ENCODE results near the gene POLR3C.

The POLR3C gene

DNA sequence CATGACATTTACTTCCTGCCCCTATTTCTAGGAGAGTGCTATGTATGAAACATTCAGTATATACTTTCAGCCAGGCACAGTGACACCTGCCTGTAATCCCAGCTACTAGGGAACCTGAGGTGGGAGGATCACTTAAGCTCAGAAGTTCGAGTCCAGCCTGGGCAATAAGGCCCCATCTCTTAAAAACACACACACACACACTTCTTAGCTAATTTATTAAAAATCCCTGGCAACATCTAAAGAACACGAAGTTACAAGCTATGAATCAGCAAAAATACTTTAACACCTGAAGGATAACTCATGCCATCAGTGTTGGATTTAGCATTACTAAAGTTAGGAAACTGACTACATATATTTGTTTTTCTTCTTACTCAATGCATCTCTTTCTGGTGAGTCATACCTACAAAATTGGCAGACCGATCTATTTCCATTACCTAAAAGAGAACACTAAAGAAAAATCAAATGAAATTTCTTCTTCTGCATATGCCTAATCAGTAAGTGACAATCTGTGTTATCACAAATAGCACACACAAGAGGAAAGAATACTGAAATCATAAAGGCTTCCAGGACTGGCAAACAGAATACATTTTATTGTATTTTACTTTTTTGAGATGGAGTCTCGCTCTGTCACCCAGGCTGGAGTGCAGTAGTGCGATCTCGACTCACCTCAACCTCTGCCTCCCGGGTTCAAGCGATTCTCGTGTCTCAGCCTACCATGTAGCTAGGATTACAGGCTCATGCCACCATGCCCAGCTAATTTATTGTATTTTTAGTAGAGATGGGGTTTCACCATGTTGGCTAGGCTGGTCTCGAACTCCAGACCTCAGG, 41.5 kb upstream of the POLR3C start:
- DNase-seq (no peak), ATAC-seq (ENCODE audit: insufficient read depth, low read depth) (no peak)
- Histone ChIP-seq H3K36me3 (ENCODE audit: insufficient read depth, low read length) (peaks cover 19% of the 10 kb centered on the region), H3K27me3 (ENCODE audit: insufficient read depth, low read length, poor library complexity) (no peaks in the 10 kb centered on the region), H2AFZ (ENCODE audit: low read depth, low read length) (no peak overlapping the region), H3K27ac (ENCODE audit: low read length) (no peak overlapping the region), H4K20me1 (ENCODE audit: insufficient read depth, low read length) (no peaks in the 10 kb centered on the region), H3K4me1 (ENCODE audit: insufficient read depth, low read length) (0 out of 2 replicates have a peak, but pooled peaks cover 5% of the 10 kb centered on the region), H3K79me2 (ENCODE audit: insufficient read depth, low read length) (no peaks in the 10 kb centered on the region), H3K4me3 (ENCODE audit: low read depth in 1 of 2, low read length in 2 of 2) (no peak overlapping the region), H3K9ac (ENCODE audit: low read depth, low read length) (no peak overlapping the region), H3K4me2 (ENCODE audit: insufficient read depth, low read length) (no peak overlapping the region), H3K9me3 (ENCODE audit: insufficient read depth, low read length, severe bottlenecking) (no peaks in the 10 kb centered on the region)
- no peak for TF ChIP-seq EZH2 (IDR thresholded peaks at IDR 0.05; ENCODE audit: borderline replicate concordance, low read depth, low read length, severe bottlenecking)
- TF ChIP-seq, protein P1, sequence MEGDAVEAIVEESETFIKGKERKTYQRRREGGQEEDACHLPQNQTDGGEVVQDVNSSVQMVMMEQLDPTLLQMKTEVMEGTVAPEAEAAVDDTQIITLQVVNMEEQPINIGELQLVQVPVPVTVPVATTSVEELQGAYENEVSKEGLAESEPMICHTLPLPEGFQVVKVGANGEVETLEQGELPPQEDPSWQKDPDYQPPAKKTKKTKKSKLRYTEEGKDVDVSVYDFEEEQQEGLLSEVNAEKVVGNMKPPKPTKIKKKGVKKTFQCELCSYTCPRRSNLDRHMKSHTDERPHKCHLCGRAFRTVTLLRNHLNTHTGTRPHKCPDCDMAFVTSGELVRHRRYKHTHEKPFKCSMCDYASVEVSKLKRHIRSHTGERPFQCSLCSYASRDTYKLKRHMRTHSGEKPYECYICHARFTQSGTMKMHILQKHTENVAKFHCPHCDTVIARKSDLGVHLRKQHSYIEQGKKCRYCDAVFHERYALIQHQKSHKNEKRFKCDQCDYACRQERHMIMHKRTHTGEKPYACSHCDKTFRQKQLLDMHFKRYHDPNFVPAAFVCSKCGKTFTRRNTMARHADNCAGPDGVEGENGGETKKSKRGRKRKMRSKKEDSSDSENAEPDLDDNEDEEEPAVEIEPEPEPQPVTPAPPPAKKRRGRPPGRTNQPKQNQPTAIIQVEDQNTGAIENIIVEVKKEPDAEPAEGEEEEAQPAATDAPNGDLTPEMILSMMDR (IDR thresholded peaks at IDR 0.05; ENCODE audit: borderline replicate concordance, extremely low read depth, low read length, poor library complexity, severe bottlenecking): no peak

DNA sequence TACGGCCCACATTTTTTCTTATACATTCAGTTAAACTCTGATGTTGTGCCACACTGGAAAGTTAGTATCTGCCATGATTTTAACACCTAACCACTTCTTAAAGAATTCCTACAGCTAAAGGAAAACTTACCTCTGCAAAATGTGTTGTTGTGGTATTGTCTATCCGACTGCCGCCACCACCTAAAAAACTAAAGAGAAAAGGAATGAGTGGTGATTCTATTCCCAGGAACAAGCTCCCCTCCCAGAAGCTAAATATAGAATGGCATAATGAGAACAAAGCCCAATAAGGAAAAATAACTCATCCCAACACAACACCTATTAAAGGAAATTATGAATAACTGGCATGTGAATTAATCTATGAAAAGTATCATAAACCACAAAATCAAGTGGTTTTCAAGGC, 39.6 kb upstream of the POLR3C start:
- peaks cover 23% of the 10 kb centered on the region for H3K36me3 ChIP-seq (ENCODE audit: insufficient read depth, low read length)
- no peaks in the 10 kb centered on the region for H3K79me2 ChIP-seq (ENCODE audit: insufficient read depth, low read length)
- H3K4me2 ChIP-seq (ENCODE audit: insufficient read depth, low read length): no peak overlapping the region
- no peaks in the 10 kb centered on the region for H3K9me3 ChIP-seq (ENCODE audit: insufficient read depth, low read length, severe bottlenecking)
- no peaks in the 10 kb centered on the region for H4K20me1 ChIP-seq (ENCODE audit: insufficient read depth, low read length)
- DNase-seq (no peak), ATAC-seq (ENCODE audit: insufficient read depth, low read depth) (no peak)
- 0 out of 2 replicates have a peak, but pooled peaks cover 5% of the 10 kb centered on the region for H3K4me1 ChIP-seq (ENCODE audit: insufficient read depth, low read length)
- H3K9ac ChIP-seq (ENCODE audit: low read depth, low read length): no peak overlapping the region
- H3K4me3 ChIP-seq (ENCODE audit: low read depth in 1 of 2, low read length in 2 of 2): no peak overlapping the region
- no peak overlapping the region for H2AFZ ChIP-seq (ENCODE audit: low read depth, low read length)
- no peaks in the 10 kb centered on the region for H3K27me3 ChIP-seq (ENCODE audit: insufficient read depth, low read length, poor library complexity)
- no peak overlapping the region for H3K27ac ChIP-seq (ENCODE audit: low read length)
- no peak for TF ChIP-seq EZH2 (IDR thresholded peaks at IDR 0.05; ENCODE audit: borderline replicate concordance, low read depth, low read length, severe bottlenecking)

DNA sequence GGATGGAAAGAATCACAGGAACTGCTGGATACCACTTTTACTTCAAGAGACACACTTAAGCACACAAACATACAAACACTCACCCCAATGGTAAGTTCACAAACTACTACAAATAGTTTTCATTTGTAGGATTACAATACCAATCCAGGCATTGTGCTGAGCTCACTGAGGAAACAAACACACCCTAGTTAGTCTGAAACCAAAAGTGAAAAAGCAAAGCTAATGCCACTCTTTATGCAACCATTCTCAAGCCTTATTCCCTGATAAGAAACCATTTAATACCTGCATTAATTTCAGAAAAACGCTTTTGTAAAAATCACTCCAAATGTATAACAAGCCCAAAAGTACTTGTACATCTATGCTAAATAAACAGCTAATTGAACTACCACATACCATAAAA, 38.5 kb upstream of the POLR3C start:
- Histone ChIP-seq H3K9me3 (ENCODE audit: insufficient read depth, low read length, severe bottlenecking) (no peaks in the 10 kb centered on the region), H3K79me2 (ENCODE audit: insufficient read depth, low read length) (no peaks in the 10 kb centered on the region), H4K20me1 (ENCODE audit: insufficient read depth, low read length) (no peaks in the 10 kb centered on the region), H2AFZ (ENCODE audit: low read depth, low read length) (no peak overlapping the region), H3K4me2 (ENCODE audit: insufficient read depth, low read length) (no peak overlapping the region), H3K27me3 (ENCODE audit: insufficient read depth, low read length, poor library complexity) (no peaks in the 10 kb centered on the region), H3K4me3 (ENCODE audit: low read depth in 1 of 2, low read length in 2 of 2) (no peak overlapping the region), H3K4me1 (ENCODE audit: insufficient read depth, low read length) (0 out of 2 replicates have a peak, but pooled peaks cover 5% of the 10 kb centered on the region), H3K36me3 (ENCODE audit: insufficient read depth, low read length) (peaks cover 22% of the 10 kb centered on the region), H3K9ac (ENCODE audit: low read depth, low read length) (no peak overlapping the region), H3K27ac (ENCODE audit: low read length) (no peak overlapping the region)
- DNase-seq: no peak
- TF ChIP-seq, protein P1 (IDR thresholded peaks at IDR 0.05; ENCODE audit: borderline replicate concordance, extremely low read depth, low read length, poor library complexity, severe bottlenecking): no peak
- no peak for TF ChIP-seq EZH2 (IDR thresholded peaks at IDR 0.05; ENCODE audit: borderline replicate concordance, low read depth, low read length, severe bottlenecking)
- no peak for ATAC-seq (ENCODE audit: insufficient read depth, low read depth)

DNA sequence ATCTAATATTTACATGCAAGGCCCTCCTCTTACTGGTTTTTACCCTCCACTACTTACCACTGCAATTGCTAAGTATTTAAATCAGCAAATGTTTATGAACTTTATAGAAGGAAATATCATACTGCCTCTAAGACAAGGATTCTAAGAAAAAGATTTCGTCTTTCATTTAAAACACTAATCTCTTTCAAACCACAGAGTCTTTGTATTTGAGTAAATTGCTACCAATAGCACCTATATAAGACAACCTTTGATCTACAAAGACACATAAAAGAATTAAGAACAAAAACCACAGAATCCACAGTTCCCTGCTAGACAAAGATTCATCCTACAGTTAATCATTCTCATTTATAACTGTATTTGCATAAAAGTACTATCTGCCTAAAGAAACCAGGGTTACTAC, 37.7 kb upstream of the POLR3C start:
- Histone ChIP-seq H3K4me3 (ENCODE audit: low read depth in 1 of 2, low read length in 2 of 2) (no peak overlapping the region), H3K4me1 (ENCODE audit: insufficient read depth, low read length) (0 out of 2 replicates have a peak, but pooled peaks cover 5% of the 10 kb centered on the region), H4K20me1 (ENCODE audit: insufficient read depth, low read length) (no peaks in the 10 kb centered on the region), H2AFZ (ENCODE audit: low read depth, low read length) (no peak overlapping the region), H3K9ac (ENCODE audit: low read depth, low read length) (no peak overlapping the region), H3K27ac (ENCODE audit: low read length) (no peak overlapping the region), H3K79me2 (ENCODE audit: insufficient read depth, low read length) (no peaks in the 10 kb centered on the region), H3K4me2 (ENCODE audit: insufficient read depth, low read length) (no peak overlapping the region), H3K36me3 (ENCODE audit: insufficient read depth, low read length) (peaks cover 18% of the 10 kb centered on the region), H3K27me3 (ENCODE audit: insufficient read depth, low read length, poor library complexity) (no peaks in the 10 kb centered on the region), H3K9me3 (ENCODE audit: insufficient read depth, low read length, severe bottlenecking) (no peaks in the 10 kb centered on the region)
- TF ChIP-seq, protein P1 (IDR thresholded peaks at IDR 0.05; ENCODE audit: borderline replicate concordance, extremely low read depth, low read length, poor library complexity, severe bottlenecking): no peak
- TF ChIP-seq EZH2 (IDR thresholded peaks at IDR 0.05; ENCODE audit: borderline replicate concordance, low read depth, low read length, severe bottlenecking): no peak
- no peak for DNase-seq
- ATAC-seq (ENCODE audit: insufficient read depth, low read depth): peak; percentile 80

Measured in DND-41 (cell line).